MG63 (cell line): ENCODE results near the gene SEPTIN8. TPM values are rescaled to one million over a fixed set of nuclear protein-coding genes. Genes with fewer than 3 reads are reported as not detected.

Experiments
- DNase-seq: peaks from one replicate; pipeline ENCODE4 v3.0.0-alpha.2; 2020
- H3K27me3 ChIP-seq: fragments of 250-450 bp; sonication (Bioruptor Pico); 2 replicates; pipeline ENCODE4 v1.5.1; 2020; ENCODE audit warnings: mild to moderate bottlenecking, moderate library complexity
- H3K36me3 ChIP-seq: fragments of 250-450 bp; sonication (Bioruptor Pico); 2 replicates; pipeline ENCODE4 v1.5.1; 2020; ENCODE audit warnings: mild to moderate bottlenecking, moderate library complexity
- H3K4me3 ChIP-seq: fragments of 250-450 bp; sonication (Bioruptor Pico); 2 replicates; pipeline ENCODE4 v1.5.1; 2020; ENCODE audit warnings: mild to moderate bottlenecking, moderate library complexity
- H3K9me3 ChIP-seq: fragments of 250-450 bp; sonication (Bioruptor Pico); 2 replicates; pipeline ENCODE4 v1.5.1; 2020; ENCODE audit warnings: mild to moderate bottlenecking, moderate library complexity
- total RNA-seq: library from RNA; depleted of rRNA; stranded (reverse); fragments of >200 nt; shearing (Covaris generic); gene quantifications from 2 replicates; pipeline ENCODE4 v1.2.3, GENCODE V29; 2014; ENCODE audit warnings: low replicate concordance; rRNA removed

Gene SEPTIN8
- total RNA-seq, result 36.9 and 53.8 TPM in 2 replicates

- Histone ChIP-seq H3K36me3 (no peaks in the 10 kb centered on the region; the same call in 1 of the 2 replicates), H3K9me3 (no peaks in the 10 kb centered on the region), H3K27me3 (no peaks in the 10 kb centered on the region), H3K4me3 (peak within 1 kb of the TSS; percentile 66)
- peak; percentile 70 for DNase-seq
These were observed at the start of gene SEPTIN8 for GRCh38 chr5:132777209-132778069. Gene SEPTIN8 (minus strand): TSS chr5:132777239. CDS start chr5:132777137, 102 bp downstream.

- H3K9me3 ChIP-seq, result no peaks in the 10 kb centered on the region
- no peak overlapping the region for H3K4me3 ChIP-seq
- DNase-seq, result no peak
- peaks cover 13% of the 10 kb centered on the region for H3K36me3 ChIP-seq
- H3K27me3 ChIP-seq, result no peaks in the 10 kb centered on the region
These were observed 49.5 kb upstream of the SEPTIN8 start for GRCh38 chr5:132826424-132827082.

GRCh38 chr5:132825834-132826391, 48.9 kb upstream of the SEPTIN8 start:
- H3K36me3 ChIP-seq, result peaks cover 13% of the 10 kb centered on the region
- no peaks in the 10 kb centered on the region for H3K9me3 ChIP-seq
- no peak overlapping the region for H3K4me3 ChIP-seq
- no peaks in the 10 kb centered on the region for H3K27me3 ChIP-seq
- no peak for DNase-seq

GRCh38 chr5:132825033-132825833, 48.2 kb upstream of the SEPTIN8 start:
- no peaks in the 10 kb centered on the region for H3K9me3 ChIP-seq
- no peaks in the 10 kb centered on the region for H3K27me3 ChIP-seq
- peaks cover 13% of the 10 kb centered on the region for H3K36me3 ChIP-seq
- H3K4me3 ChIP-seq, result no peak overlapping the region
- DNase-seq, result no peak

GRCh38 chr5:132824426-132824825, 47.4 kb upstream of the SEPTIN8 start:
- no peak overlapping the region for H3K4me3 ChIP-seq
- DNase-seq, result no peak
- H3K9me3 ChIP-seq, result no peaks in the 10 kb centered on the region
- peaks cover 13% of the 10 kb centered on the region for H3K36me3 ChIP-seq
- no peaks in the 10 kb centered on the region for H3K27me3 ChIP-seq

- no peak for DNase-seq
- Histone ChIP-seq H3K4me3 (no peak overlapping the region), H3K36me3 (peaks cover 10% of the 10 kb centered on the region), H3K9me3 (no peaks in the 10 kb centered on the region), H3K27me3 (no peaks in the 10 kb centered on the region)
These were observed 46.5 kb upstream of the SEPTIN8 start for GRCh38 chr5:132823481-132824050.

- peaks cover 6% of the 10 kb centered on the region for H3K36me3 ChIP-seq
These were observed 45.8 kb upstream of the SEPTIN8 start for GRCh38 chr5:132822650-132823480.

GRCh38 chr5:132821791-132822190, 44.8 kb upstream of the SEPTIN8 start:
- H3K27me3 ChIP-seq, result no peaks in the 10 kb centered on the region
- H3K4me3 ChIP-seq, result no peak overlapping the region
- H3K9me3 ChIP-seq, result no peaks in the 10 kb centered on the region
- DNase-seq, result peak; percentile 62
- H3K36me3 ChIP-seq, result peaks cover 6% of the 10 kb centered on the region

More at GRCh38 chr5:132822650-132823480, 45.8 kb upstream of the SEPTIN8 start:
- no peaks in the 10 kb centered on the region for H3K9me3 ChIP-seq
- no peak overlapping the region for H3K4me3 ChIP-seq
- no peak for DNase-seq
- H3K27me3 ChIP-seq, result no peaks in the 10 kb centered on the region

GRCh38 chr5:132821350-132821749, 44.3 kb upstream of the SEPTIN8 start:
- Histone ChIP-seq H3K9me3 (no peaks in the 10 kb centered on the region), H3K36me3 (peaks cover 6% of the 10 kb centered on the region), H3K27me3 (no peaks in the 10 kb centered on the region), H3K4me3 (no peak overlapping the region)
- DNase-seq, result no peak

GRCh38 chr5:132820162-132820754, 43.2 kb upstream of the SEPTIN8 start:
- Histone ChIP-seq H3K9me3 (no peaks in the 10 kb centered on the region), H3K27me3 (no peaks in the 10 kb centered on the region), H3K4me3 (no peak overlapping the region), H3K36me3 (peaks cover 6% of the 10 kb centered on the region; the same call in 1 of the 2 replicates)
- peak; percentile 86 for DNase-seq

GRCh38 chr5:132819468-132819867, 42.4 kb upstream of the SEPTIN8 start:
- H3K4me3 ChIP-seq, result no peak overlapping the region
- DNase-seq, result no peak
- no peaks in the 10 kb centered on the region for H3K27me3 ChIP-seq
- H3K36me3 ChIP-seq, result no peaks in the 10 kb centered on the region
- no peaks in the 10 kb centered on the region for H3K9me3 ChIP-seq

- Histone ChIP-seq H3K4me3 (no peak overlapping the region), H3K9me3 (no peaks in the 10 kb centered on the region), H3K36me3 (no peaks in the 10 kb centered on the region), H3K27me3 (peaks cover 7% of the 10 kb centered on the region)
- no peak for DNase-seq
These were observed 40.0 kb upstream of the SEPTIN8 start for GRCh38 chr5:132817011-132817410.

- no peak for DNase-seq
- Histone ChIP-seq H3K36me3 (no peaks in the 10 kb centered on the region), H3K9me3 (no peaks in the 10 kb centered on the region)
These were observed 39.5 kb upstream of the SEPTIN8 start for GRCh38 chr5:132816554-132816953.

GRCh38 chr5:132816083-132816482, 39.0 kb upstream of the SEPTIN8 start:
- H3K27me3 ChIP-seq, result peaks cover 12% of the 10 kb centered on the region
- H3K36me3 ChIP-seq, result no peaks in the 10 kb centered on the region
- DNase-seq, result no peak
- H3K9me3 ChIP-seq, result no peaks in the 10 kb centered on the region
- H3K4me3 ChIP-seq, result no peak overlapping the region

More at GRCh38 chr5:132816554-132816953, 39.5 kb upstream of the SEPTIN8 start:
- H3K27me3 ChIP-seq, result peaks cover 12% of the 10 kb centered on the region
- no peak overlapping the region for H3K4me3 ChIP-seq

- Histone ChIP-seq H3K36me3 (no peaks in the 10 kb centered on the region), H3K9me3 (no peaks in the 10 kb centered on the region), H3K27me3 (peaks cover 12% of the 10 kb centered on the region), H3K4me3 (no peak overlapping the region)
- DNase-seq, result no peak
These were observed 38.4 kb upstream of the SEPTIN8 start for GRCh38 chr5:132815454-132815853.
